ENCODE results near the gene TMBIM1.
"Not testable (repeated sequence)": the region's sequence is repeated elsewhere in the genome, so short reads cannot be mapped to it uniquely, and the experiment has no call there.

TMBIM1 gene

GRCh38 chr2:218275371-218276072, 16.8 kb downstream of the TMBIM1 start:
- in situ Hi-C loops (cut with MboI; ENCODE audit: low sequenced_read_pairs): loop anchor here (25.0 kb wide), 1 partner anchor 387 kb away; the partner anchor contains the start of genes BCS1L, RNF25, STK36 and ZNF142

GRCh38 chr2:218274586-218274985, 17.7 kb downstream of the TMBIM1 start:
- in situ Hi-C loops (cut with MboI; ENCODE audit: low sequenced_read_pairs): no loop called here

- in situ Hi-C loops (cut with MboI; ENCODE audit: low sequenced_read_pairs): no loop called here
Observed at GRCh38 chr2:218273908-218274249, 18.4 kb downstream of the TMBIM1 start.

GRCh38 chr2:218273214-218273907, 18.9 kb downstream of the TMBIM1 start:
- in situ Hi-C loops (cut with MboI; ENCODE audit: low sequenced_read_pairs): not testable (repeated sequence)

GRCh38 chr2:218272531-218273212, 19.6 kb downstream of the TMBIM1 start:
- in situ Hi-C loops (cut with MboI; ENCODE audit: low sequenced_read_pairs): no loop called here

GRCh38 chr2:218271865-218272530, 20.3 kb downstream of the TMBIM1 start:
- in situ Hi-C loops (cut with MboI; ENCODE audit: low sequenced_read_pairs): no loop called here

GRCh38 chr2:218271487-218271797, 20.9 kb downstream of the TMBIM1 start:
- in situ Hi-C loops (cut with MboI; ENCODE audit: low sequenced_read_pairs): no loop called here

- in situ Hi-C loops (cut with MboI; ENCODE audit: low sequenced_read_pairs): no loop called here
Observed at GRCh38 chr2:218270721-218271486, 21.4 kb downstream of the TMBIM1 start.

GRCh38 chr2:218269900-218270720, 22.2 kb downstream of the TMBIM1 start, which contains the start of the genes AAMP and PNKD:
Gene AAMP, minus strand, starts transcription at chr2:218270137. Its CDS starts 51 bp downstream, at chr2:218270086.
Gene PNKD, plus strand, starts transcription at chr2:218270519. Its CDS starts 17 bp downstream, at chr2:218270536.
- in situ Hi-C loops (cut with MboI; ENCODE audit: low sequenced_read_pairs): no loop called here

- in situ Hi-C loops (cut with MboI; ENCODE audit: low sequenced_read_pairs): no loop called here
Observed at GRCh38 chr2:218267259-218267658, 25.0 kb downstream of the TMBIM1 start.

GRCh38 chr2:218266316-218266979, 25.9 kb downstream of the TMBIM1 start:
- in situ Hi-C loops (cut with MboI; ENCODE audit: low sequenced_read_pairs): no loop called here

- in situ Hi-C loops (cut with MboI; ENCODE audit: low sequenced_read_pairs): no loop called here
Observed at GRCh38 chr2:218265626-218266025, 26.7 kb downstream of the TMBIM1 start.

- in situ Hi-C loops (cut with MboI; ENCODE audit: low sequenced_read_pairs): no loop called here
Observed at GRCh38 chr2:218264773-218265561, 27.3 kb downstream of the TMBIM1 start.

GRCh38 chr2:218263817-218264641, 28.3 kb downstream of the TMBIM1 start:
- in situ Hi-C loops (cut with MboI; ENCODE audit: low sequenced_read_pairs): no loop called here

GRCh38 chr2:218262631-218263586, 29.4 kb downstream of the TMBIM1 start:
- in situ Hi-C loops (cut with MboI; ENCODE audit: low sequenced_read_pairs): no loop called here

- in situ Hi-C loops (cut with MboI; ENCODE audit: low sequenced_read_pairs): no loop called here
Observed at GRCh38 chr2:218262237-218262600, 30.1 kb downstream of the TMBIM1 start.

All from HL-60/S4 (cell line).